GM18526 (cell line): ENCODE measurements around the gene ICE2.

Source experiments
- POLR2A ChIP-seq: IDR thresholded peaks from 3 replicates; pipeline ENCODE4 v1.6.1; 2011; ENCODE audit not compliant: insufficient read length; ENCODE audit errors: extremely low read depth

Gene ICE2

GRCh38 chr15:60428935-60429334 lies 50.0 kb downstream of the ICE2 start:
- TF ChIP-seq POLR2A = no peak

DNA sequence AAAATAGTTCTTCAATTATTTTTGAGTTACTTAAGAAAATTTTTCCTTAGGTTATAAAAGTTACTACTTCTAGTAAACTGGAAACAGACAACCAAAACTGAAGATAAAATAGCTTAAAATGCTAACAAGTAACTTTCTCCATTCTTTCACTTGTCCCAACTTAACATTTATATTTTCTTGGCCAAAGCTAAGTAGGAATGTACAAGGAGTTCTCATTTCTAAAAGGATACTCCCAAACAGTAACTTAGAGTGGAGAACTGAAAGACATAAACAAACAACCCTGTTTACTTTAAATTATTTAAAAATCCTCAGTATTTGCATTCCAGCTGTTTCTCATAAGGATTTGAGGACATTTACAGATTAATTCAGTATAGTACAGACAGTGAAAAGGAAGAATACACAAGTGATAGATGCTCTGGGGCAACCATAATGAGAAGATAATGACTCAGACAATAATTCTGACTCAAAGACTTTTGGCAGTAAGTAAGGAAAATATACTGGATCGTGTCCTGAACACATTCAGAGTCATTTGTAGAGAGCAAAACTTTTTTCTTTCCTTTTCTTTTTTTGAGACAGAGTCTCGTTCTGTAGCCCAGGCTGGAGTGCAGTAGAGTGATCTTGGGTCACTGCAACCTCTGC lies 52.0 kb downstream of the ICE2 start:
- no peak for TF ChIP-seq POLR2A

DNA sequence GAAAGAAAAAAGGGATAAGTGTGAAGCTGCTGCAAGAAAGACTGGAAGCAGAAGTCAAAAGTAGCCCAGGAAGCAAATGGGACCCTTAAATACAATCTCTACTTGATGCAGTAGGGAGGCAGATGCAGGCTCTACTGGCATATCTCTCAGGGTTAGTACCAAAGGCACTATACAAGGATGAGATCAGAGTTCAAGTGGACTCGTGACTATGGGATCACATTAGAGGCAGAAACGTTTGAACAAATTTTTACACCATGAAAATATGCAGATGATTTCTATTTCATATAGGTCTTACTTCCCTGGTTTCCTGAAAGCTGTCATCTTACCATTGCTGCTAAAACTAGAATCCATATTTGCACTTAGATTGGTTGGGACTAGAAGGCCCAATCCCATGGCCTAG lies 53.5 kb downstream of the ICE2 start:
- TF ChIP-seq POLR2A = no peak

- TF ChIP-seq POLR2A = no peak
These were observed 54.9 kb downstream of the ICE2 start for GRCh38 chr15:60424006-60424405.

DNA sequence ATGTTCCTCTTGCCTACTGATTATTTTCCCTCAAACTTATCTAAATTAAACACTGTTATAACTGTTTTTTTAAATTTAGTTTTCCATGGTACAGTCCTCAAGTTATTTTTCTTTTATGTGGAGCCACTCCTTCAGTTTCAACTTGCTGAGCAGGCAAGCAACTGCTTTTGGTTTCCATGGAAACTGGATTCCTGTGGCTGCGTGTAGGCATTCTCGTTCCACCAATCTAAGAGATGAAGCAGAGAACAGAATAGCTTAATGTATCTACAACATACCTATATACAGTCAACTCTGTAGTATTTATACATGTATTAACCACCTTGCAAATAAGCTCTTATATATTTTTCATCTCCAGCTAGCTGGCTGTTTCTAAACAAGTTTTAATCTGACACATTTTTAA lies 55.4 kb downstream of the ICE2 start:
- TF ChIP-seq POLR2A = no peak

DNA sequence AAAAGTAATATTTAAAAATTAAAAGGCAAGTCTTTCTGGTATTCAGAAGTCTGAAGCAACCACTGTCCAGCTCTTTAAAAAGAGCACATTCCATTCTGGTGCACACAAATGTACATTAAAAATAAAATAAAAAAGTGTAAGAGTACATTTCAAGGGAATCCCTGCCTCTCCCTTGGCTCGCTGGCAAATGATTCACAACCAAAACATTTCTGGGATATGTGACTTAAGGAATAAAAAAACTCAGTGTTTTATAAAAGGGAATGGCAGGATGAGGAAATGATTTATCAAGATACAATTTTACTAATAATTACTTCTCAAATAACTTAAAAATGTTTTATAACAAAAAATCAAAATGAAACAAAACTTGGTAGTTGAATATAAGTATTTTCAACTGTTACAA lies 57.4 kb downstream of the ICE2 start:
- TF ChIP-seq POLR2A = no peak

- TF ChIP-seq POLR2A = no peak
These were observed 58.7 kb downstream of the ICE2 start for GRCh38 chr15:60420203-60420716.

DNA sequence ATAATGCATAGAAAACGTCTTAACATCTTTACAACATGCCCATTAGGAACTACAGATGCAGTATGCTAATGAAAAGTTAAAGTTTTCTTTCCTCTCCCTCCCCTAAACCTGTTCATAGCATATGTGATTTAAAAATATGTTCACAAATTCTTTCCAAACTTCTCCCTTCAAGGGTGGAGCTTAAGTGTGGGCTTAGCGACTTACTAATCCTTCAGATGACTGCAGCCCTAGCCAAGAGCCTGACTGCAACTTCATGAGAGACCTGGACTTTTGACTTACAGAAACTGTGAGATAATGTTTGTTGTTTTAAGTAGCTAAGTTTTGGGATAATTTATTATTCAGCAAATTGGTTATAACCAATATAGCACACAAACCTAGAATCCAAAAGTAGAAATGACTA lies 59.2 kb downstream of the ICE2 start:
- no peak for TF ChIP-seq POLR2A

GRCh38 chr15:60418096-60418495 lies 60.8 kb downstream of the ICE2 start:
- no peak for TF ChIP-seq POLR2A

GRCh38 chr15:60417112-60417511 lies 61.8 kb downstream of the ICE2 start:
- no peak for TF ChIP-seq POLR2A

- no peak for TF ChIP-seq POLR2A
These were observed 62.5 kb downstream of the ICE2 start for GRCh38 chr15:60416484-60416883.

DNA sequence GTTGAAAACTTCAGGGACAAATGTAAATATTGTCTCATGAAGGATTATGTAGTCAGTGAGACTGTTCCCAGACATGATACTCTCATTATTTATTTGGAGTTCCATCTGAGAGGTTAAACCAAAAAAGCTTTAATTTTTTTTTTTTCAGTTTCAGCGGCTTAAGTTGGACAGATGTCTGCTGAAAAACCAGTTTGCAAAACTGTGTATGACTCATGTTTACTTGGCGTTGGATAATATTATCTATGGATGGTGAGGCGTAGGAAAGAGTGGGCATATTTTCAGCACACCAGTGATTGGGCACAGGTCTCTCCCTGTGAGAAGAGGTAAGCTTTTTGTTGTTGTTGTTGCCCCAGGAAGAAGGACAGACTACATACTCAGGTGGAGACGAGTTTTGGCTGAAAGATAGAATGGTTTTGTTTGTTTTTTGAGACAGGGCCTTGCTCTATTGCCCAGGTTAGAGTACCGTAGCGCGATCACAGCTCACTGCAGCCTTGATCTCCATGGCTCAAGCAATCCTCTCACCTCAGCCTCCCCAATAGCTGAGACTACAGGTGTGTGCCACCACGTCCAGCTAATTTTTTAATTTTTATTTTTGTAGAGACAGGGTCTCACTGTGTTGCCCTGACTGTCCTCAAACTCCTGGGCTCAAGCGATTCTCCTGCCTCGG lies 64.8 kb downstream of the ICE2 start:
- no peak for TF ChIP-seq POLR2A

- TF ChIP-seq POLR2A = no peak
These were observed 65.6 kb downstream of the ICE2 start for GRCh38 chr15:60413231-60413824.

- TF ChIP-seq POLR2A = no peak
These were observed 67.0 kb downstream of the ICE2 start for GRCh38 chr15:60411774-60412425.

GRCh38 chr15:60408463-60408981 lies 70.4 kb downstream of the ICE2 start:
- TF ChIP-seq POLR2A = no peak

- TF ChIP-seq POLR2A = no peak
These were observed 71.5 kb downstream of the ICE2 start for GRCh38 chr15:60407415-60407805.
